Measurements from ENCODE around the gene ZNF835.

ZNF835 gene

DNA sequence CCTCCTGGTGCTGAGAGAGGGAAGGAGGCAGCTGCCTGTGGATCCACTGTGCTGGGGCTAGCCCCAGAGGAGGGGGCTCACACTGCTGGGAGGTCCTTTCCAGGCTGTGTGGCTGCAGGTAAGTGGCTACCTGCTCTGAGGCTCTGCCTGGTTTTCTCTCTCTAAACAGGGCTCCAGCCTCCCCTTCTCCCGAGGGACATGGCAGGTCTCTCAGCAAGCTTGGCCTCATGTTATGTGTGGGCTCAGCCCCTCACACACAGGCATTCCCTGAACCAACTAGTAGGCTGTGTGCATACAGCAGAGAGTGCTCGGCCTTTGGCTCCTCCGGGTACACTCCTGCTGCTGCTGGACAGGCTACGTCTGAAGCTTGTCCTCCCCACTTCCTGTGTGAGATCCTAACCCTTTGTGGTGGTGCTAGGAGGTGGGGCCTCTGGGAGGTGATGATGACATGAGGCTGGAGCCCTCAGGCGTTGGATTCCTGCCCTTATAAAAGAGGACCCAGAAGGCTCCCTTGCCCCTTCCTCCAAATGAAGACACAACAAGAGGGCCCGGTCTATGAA lies 4.2 kb downstream of the ZNF835 start:
- TF ChIP-seq TCF12 (IDR thresholded peaks at IDR 0.05; ENCODE audit: low read depth) = no peak

DNA sequence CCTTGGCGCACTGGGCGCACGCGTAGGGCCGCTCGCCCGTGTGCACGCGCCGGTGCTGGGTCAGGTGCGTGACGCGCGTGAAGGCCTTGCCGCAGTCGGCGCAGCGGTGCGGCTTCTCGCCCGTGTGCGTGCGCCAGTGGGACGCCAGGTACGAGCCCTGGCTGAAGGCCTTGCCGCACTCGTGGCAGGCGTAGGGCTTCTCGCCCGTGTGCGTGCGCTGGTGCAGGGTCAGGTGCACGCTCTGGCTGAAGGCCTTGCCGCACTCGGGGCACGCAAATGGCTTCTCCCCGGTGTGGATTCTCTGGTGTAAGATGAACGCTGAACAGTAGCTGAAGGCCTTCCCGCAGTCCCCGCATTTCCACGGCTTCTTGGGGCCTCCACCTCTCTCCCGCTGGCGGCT lies 7.0 kb downstream of the ZNF835 start:
- no peak for TF ChIP-seq ZBTB7A (IDR thresholded peaks at IDR 0.05; ENCODE audit: low read depth)

- TF ChIP-seq TEAD4 (IDR thresholded peaks at IDR 0.05) (no peak), EGR1 (IDR thresholded peaks at IDR 0.05) (no peak), NFIC (IDR thresholded peaks at IDR 0.05) (no peak), MAX (IDR thresholded peaks at IDR 0.05) (no peak), TCF12 (IDR thresholded peaks at IDR 0.05; ENCODE audit: low read depth) (no peak), ZBTB7A (IDR thresholded peaks at IDR 0.05; ENCODE audit: low read depth) (no peak), EP300 (IDR thresholded peaks at IDR 0.05; ENCODE audit: borderline replicate concordance) (no peak)
Observed at GRCh38 chr19:56663931-56664500, 7.5 kb downstream of the ZNF835 start.

DNA sequence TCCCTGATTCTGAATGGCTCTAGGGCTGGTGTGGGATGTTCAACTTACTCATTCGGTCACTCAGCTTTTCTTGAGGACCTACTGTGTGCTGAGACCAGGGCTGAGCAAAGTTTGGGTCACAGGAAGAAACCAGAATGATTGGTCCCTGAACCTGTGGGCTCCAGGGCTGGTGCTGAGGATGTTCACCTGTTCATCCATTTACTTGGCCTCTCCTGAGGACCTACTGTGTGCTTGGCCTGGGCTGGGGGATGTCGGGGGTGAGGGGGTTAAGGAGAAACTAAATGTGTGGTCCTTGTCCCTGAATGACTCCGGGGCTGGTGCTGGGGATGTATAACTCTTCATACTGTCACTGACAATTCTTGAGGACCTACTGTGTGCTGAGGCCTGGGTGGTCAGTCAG lies 10.3 kb downstream of the ZNF835 start:
- TF ChIP-seq ZBTB7A (IDR thresholded peaks at IDR 0.05; ENCODE audit: low read depth) = no peak
- no peak for TF ChIP-seq REST (IDR thresholded peaks at IDR 0.05; ENCODE audit: low read depth)
- no peak for TF ChIP-seq TAF1 (IDR thresholded peaks at IDR 0.05; ENCODE audit: low read depth)
- no peak for TF ChIP-seq YY1 (IDR thresholded peaks at IDR 0.05; ENCODE audit: low read depth)
- TF ChIP-seq EGR1 (IDR thresholded peaks at IDR 0.05) = no peak
- no peak for TF ChIP-seq USF1 (IDR thresholded peaks at IDR 0.05)
- TF ChIP-seq NFIC (IDR thresholded peaks at IDR 0.05) = no peak
- TF ChIP-seq EP300 (IDR thresholded peaks at IDR 0.05; ENCODE audit: borderline replicate concordance) = no peak
- TF ChIP-seq RAD21 (IDR thresholded peaks at IDR 0.05; ENCODE audit: low read depth) = no peak
- no peak for TF ChIP-seq CREB1 (IDR thresholded peaks at IDR 0.05; ENCODE audit: low read depth)

GRCh38 chr19:56660381-56661107 lies 11.0 kb downstream of the ZNF835 start:
- no peak for TF ChIP-seq RAD21 (IDR thresholded peaks at IDR 0.05; ENCODE audit: low read depth)
- TF ChIP-seq FOXM1 (IDR thresholded peaks at IDR 0.05; ENCODE audit: borderline replicate concordance, low read depth) = no peak
- TF ChIP-seq YY1 (IDR thresholded peaks at IDR 0.05; ENCODE audit: low read depth) = no peak

DNA sequence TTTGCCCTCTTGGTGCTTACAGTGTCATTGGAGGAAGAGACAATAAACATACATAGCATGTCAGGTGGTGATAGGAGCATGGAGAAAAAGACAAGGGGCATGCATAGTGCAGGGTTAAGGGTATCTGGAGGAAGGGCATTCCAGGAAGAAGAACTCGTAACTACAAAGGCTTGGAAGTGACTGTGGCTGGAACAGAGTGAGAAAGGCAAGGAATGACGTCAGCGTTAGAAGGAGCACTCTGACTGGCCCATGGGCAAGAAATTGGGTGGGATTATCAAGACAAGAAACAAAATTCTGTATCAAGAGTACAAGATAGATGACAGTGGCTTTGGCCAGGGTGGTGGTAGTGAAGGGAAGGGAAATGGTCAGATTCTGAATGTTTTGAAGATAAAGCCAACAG lies 17.4 kb downstream of the ZNF835 start:
- TF ChIP-seq EGR1 (IDR thresholded peaks at IDR 0.05) (no peak), REST (IDR thresholded peaks at IDR 0.05; ENCODE audit: low read depth) (no peak), TEAD4 (IDR thresholded peaks at IDR 0.05) (no peak), TCF12 (IDR thresholded peaks at IDR 0.05; ENCODE audit: low read depth) (no peak), NFIC (IDR thresholded peaks at IDR 0.05) (no peak), ZBTB7A (IDR thresholded peaks at IDR 0.05; ENCODE audit: low read depth) (no peak), MAX (IDR thresholded peaks at IDR 0.05) (no peak), YY1 (IDR thresholded peaks at IDR 0.05; ENCODE audit: low read depth) (no peak), EP300 (IDR thresholded peaks at IDR 0.05; ENCODE audit: borderline replicate concordance) (no peak), TAF1 (IDR thresholded peaks at IDR 0.05; ENCODE audit: low read depth) (no peak), RAD21 (IDR thresholded peaks at IDR 0.05; ENCODE audit: low read depth) (no peak), USF1 (IDR thresholded peaks at IDR 0.05) (no peak), CREB1 (IDR thresholded peaks at IDR 0.05; ENCODE audit: low read depth) (no peak), FOXM1 (IDR thresholded peaks at IDR 0.05; ENCODE audit: borderline replicate concordance, low read depth) (no peak), CEBPB (IDR thresholded peaks at IDR 0.05) (no peak)
